Panc1 (cell line): Measurements from ENCODE around the gene NT5DC1. TPM values are rescaled to one million over a fixed set of nuclear protein-coding genes. Genes with fewer than 3 reads are reported as not detected.

Experiments
- ATAC-seq: fragments of 200-7000 bp; cut with Tn5 transposase; 2 replicates; pipeline ENCODE4 v1.9.1; 2020; ENCODE audit warnings: mild to moderate bottlenecking, moderate library complexity
- BruUV-seq: library from RNA; stranded (reverse); fragments of 400-500 nt; replicated peaks from 2 replicates; lab custom pipeline; 2021; lab: Mats Ljungman, UMichigan
- CTCF ChIA-PET: fragments of 300-600 bp; sonication (Branson Sonifier 250); formaldehyde crosslinking; loops from one replicate; lab custom pipeline; 2022; ENCODE audit warnings: antibody characterized with exemption; lab: Charles Lee
- POLR2A ChIA-PET: fragments of 300-600 bp; sonication (Branson Sonifier 250); formaldehyde crosslinking; loops from one replicate; lab custom pipeline; 2022; ENCODE audit warnings: antibody characterized with exemption; lab: Charles Lee
- DNase-seq: peaks from one replicate; pipeline ENCODE4 v3.0.0-alpha.2; 2010; ENCODE audit warnings: low read depth, low spot score
- H3K27ac ChIP-seq: 2 replicates; pipeline ENCODE4 v1.5.1; 2011; ENCODE audit warnings: mild to moderate bottlenecking, low read length, inconsistent platforms
- H3K27me3 ChIP-seq: fragments of 200-500 bp; sonication (Bioruptor generic); 2 replicates; pipeline ENCODE4 v1.6.0; 2014; ENCODE audit warnings: low read length, inconsistent platforms; ENCODE audit not compliant: control insufficient read depth, insufficient read depth
- H3K36me3 ChIP-seq: fragments of 200-500 bp; sonication (Bioruptor generic); 2 replicates; pipeline ENCODE4 v1.5.1; 2014; ENCODE audit warnings: inconsistent platforms, mild to moderate bottlenecking, low read length, moderate library complexity; ENCODE audit not compliant: control insufficient read depth, insufficient read depth
- H3K4me1 ChIP-seq: 2 replicates; pipeline ENCODE4 v1.5.1; 2011; ENCODE audit warnings: inconsistent platforms, mild to moderate bottlenecking, low read length, moderate library complexity; ENCODE audit not compliant: control insufficient read depth, insufficient read depth
- H3K4me3 ChIP-seq, 2 experiments: 2 replicates each; pipeline ENCODE4 v1.5.1; 2011 to 2012; ENCODE audit warnings: low read depth in 2 of 2, low read length in 2 of 2, mild to moderate bottlenecking in 2 of 2, inconsistent platforms in 1 of 2, moderate library complexity in 1 of 2
- H3K9me3 ChIP-seq: fragments of 200-500 bp; sonication (Bioruptor generic); 2 replicates; pipeline ENCODE4 v1.5.1; 2014; ENCODE audit warnings: low read depth, mild to moderate bottlenecking, inconsistent platforms, low read length, moderate library complexity; ENCODE audit not compliant: control insufficient read depth, insufficient read depth
- POLR2AphosphoS5 ChIP-seq: IDR thresholded peaks from 2 replicates; pipeline ENCODE4 v1.6.1; 2012; ENCODE audit warnings: mild to moderate bottlenecking, low read depth, low read length, moderate library complexity
- SIN3A ChIP-seq: IDR thresholded peaks from 2 replicates; pipeline ENCODE4 v1.6.1; 2012; ENCODE audit warnings: low read depth, mild to moderate bottlenecking, low read length, moderate library complexity, borderline replicate concordance; ENCODE audit not compliant: insufficient read depth
- TCF7L2 ChIP-seq: IDR thresholded peaks from 2 replicates; pipeline ENCODE4 v1.6.1; 2011; ENCODE audit warnings: mild to moderate bottlenecking, low read depth, low read length, inconsistent platforms
- in situ Hi-C: cut with HindIII; loops from 2 replicates; pipeline ENCODE4 v1.10.0; 2016; ENCODE audit warnings: low sequenced_read_pairs, low pct_unique_long_range_greater_than_20kb
- intact Hi-C: fragments of 100-400 bp; cut with micrococcal nuclease; formaldehyde crosslinking; loops from one replicate; pipeline ENCODE4 v1.10.0; 2022; ENCODE audit not compliant: unreplicated experiment
- total RNA-seq: library from RNA; stranded (reverse); gene quantifications from one replicate; pipeline ENCODE4 v1.2.1, GENCODE V29; 2021; ENCODE audit not compliant: unreplicated experiment
- TF ChIP-seq, protein P1 (sequence below): fragments of 450-650 bp; IDR thresholded peaks from 2 replicates; pipeline ENCODE4 v1.5.1; 2017; ENCODE audit warnings: mild to moderate bottlenecking
- TF ChIP-seq, protein P2 (sequence below), 2 experiments: IDR thresholded peaks; 2 replicates each; pipeline ENCODE4 v1.6.1; 2011 to 2012; ENCODE audit warnings: low read depth in 2 of 2, control low read depth in 1 of 2, low read length in 1 of 2, mild to moderate bottlenecking in 1 of 2, moderate library complexity in 1 of 2; ENCODE audit not compliant: insufficient read depth in 1 of 2

Gene NT5DC1
- total RNA-seq, 1 experiment from 2014 or later, result 79.1 TPM

DNA sequence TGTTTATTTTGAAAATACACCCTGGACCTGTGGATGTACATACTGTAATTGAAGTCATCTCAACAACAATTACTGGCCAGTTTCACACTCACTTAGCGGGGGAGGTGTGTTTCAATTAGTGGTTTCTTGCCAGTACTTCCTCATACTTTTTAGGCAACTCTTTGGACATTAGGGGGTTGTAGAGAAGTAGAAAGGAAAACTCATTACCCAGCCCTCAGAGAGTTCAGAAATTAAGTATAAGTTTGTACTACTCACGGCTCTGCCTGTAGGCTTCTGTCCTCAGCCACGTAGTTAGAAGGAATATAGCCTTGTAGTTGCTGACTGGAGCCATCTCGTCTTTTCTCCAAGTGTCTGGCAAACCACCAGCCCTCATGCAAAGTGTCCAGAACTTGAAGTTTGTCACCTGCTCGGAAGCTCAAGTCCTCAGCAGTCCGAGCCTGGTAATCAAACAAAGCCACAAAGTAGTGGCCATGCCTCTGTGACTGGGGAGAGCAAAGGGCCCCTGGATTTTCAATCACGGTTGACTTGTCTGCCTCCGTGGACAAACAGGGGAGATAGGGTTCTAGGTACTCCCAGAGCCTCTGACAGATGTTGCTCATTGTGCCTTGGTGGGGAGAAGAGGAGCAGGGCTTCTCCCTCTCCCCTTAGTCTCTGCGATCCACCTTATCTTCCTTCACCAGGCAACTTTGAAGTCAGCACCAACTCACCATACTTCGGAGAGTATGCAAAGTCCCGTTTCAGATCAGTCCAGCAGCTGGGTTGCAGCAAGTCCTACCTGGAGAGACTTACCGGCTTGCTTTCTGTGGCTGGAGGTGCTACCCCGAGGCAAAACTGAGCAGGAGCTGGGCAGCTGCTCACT lies 40.7 kb upstream of the NT5DC1 start:
- peak; percentile 73 for ATAC-seq
- TSS peak; percentile 52 for BruUV-seq
- peak overlapping the region; percentile 49 for H3K27ac ChIP-seq
- ChIA-PET CTCF (interaction anchor here (1.0 to 1.4 kb wide), 3 partner anchors 40 to 49 kb away, joined by 3 to 6 read pairs (median 5); partner anchors contain the start of gene NT5DC1), POLR2A (interaction anchor here (1.1 kb wide), 1 partner anchor 40 kb away, joined by 4 read pairs; the partner anchor contains the start of gene NT5DC1)
- no peaks in the 10 kb centered on the region for H3K36me3 ChIP-seq
- peak overlapping the region; percentile 24 to 71 for H3K4me3 ChIP-seq
- no peak for DNase-seq
- peaks cover 3% of the 10 kb centered on the region; the same call in 1 of the 2 replicates for H3K27me3 ChIP-seq
- TF ChIP-seq, protein P1, sequence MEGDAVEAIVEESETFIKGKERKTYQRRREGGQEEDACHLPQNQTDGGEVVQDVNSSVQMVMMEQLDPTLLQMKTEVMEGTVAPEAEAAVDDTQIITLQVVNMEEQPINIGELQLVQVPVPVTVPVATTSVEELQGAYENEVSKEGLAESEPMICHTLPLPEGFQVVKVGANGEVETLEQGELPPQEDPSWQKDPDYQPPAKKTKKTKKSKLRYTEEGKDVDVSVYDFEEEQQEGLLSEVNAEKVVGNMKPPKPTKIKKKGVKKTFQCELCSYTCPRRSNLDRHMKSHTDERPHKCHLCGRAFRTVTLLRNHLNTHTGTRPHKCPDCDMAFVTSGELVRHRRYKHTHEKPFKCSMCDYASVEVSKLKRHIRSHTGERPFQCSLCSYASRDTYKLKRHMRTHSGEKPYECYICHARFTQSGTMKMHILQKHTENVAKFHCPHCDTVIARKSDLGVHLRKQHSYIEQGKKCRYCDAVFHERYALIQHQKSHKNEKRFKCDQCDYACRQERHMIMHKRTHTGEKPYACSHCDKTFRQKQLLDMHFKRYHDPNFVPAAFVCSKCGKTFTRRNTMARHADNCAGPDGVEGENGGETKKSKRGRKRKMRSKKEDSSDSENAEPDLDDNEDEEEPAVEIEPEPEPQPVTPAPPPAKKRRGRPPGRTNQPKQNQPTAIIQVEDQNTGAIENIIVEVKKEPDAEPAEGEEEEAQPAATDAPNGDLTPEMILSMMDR, result no peak
- no peak for TF ChIP-seq SIN3A
- in situ Hi-C loops (no loop called here), intact Hi-C loops (no loop called here)
- H3K9me3 ChIP-seq, result no peaks in the 10 kb centered on the region
- H3K4me1 ChIP-seq, result peaks cover 5% of the 10 kb centered on the region; the same call in 1 of the 2 replicates

DNA sequence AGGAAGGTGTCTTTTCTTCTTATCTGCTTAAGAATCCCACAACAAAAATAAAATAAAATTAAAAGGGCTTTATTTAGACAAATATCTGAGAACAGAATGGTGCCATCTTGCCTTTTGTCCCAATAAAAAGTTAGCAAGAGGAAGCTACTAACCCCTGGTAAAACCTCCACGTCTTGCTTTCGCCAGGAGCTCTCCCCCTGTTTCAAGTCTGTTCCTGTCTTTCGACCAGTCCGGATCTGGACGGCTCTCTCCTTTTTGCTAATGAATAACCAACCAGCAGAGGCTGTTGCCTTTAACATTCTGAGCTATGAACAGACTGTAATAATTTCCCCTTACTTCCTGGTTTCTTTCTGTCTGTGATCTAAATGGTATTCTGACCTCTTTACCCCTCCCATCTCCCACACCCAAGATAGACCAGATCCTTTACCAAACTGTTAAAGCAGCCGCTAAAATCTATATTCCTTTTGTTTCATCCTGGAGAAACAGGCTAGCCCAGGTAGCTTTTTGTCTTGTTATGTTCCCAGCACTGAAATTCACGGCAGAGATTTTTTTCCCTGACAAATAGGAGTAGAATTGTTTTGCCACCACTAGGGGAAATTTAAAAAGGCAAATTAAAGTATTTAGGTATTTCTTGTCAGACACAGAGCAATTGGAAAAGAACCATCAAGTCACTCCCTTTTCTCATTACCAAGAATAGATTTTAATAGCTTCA lies 39.9 kb upstream of the NT5DC1 start, which contains the start of gene FRK:
Gene FRK (minus strand): TSS at position 320 of the 712 bp plus-strand sequence. CDS start 580 bp downstream, outside the sequence.
- peak; percentile 79 for ATAC-seq
- peaks cover 3% of the 10 kb centered on the region; the same call in 1 of the 2 replicates for H3K27me3 ChIP-seq
- intact Hi-C loops, result no loop called here
- peaks cover 5% of the 10 kb centered on the region; the same call in 1 of the 2 replicates for H3K4me1 ChIP-seq
- H3K9me3 ChIP-seq, result no peaks in the 10 kb centered on the region
- BruUV-seq, result no TSS peak
- in situ Hi-C loops, result no loop called here
- ChIA-PET CTCF (interaction anchor here (0.7 to 1.4 kb wide), 5 partner anchors 36 to 50 kb away, joined by 3 to 7 read pairs (median 5); partner anchors contain the start of gene NT5DC1), POLR2A (interaction anchor here (0.7 to 1.1 kb wide), 2 partner anchors 16 to 40 kb away, joined by 3 to 4 read pairs; partner anchors contain the start of gene NT5DC1)
- DNase-seq, result no peak
- H3K36me3 ChIP-seq, result no peaks in the 10 kb centered on the region
- H3K27ac ChIP-seq, result peak within 1 kb of the TSS; percentile 49
- TF ChIP-seq, protein P1, result peak; percentile 37; the same call in 1 of the 2 replicates
- TF ChIP-seq SIN3A (no peak), TCF7L2 (no peak)
- peak within 1 kb of the TSS; percentile 24 to 71 for H3K4me3 ChIP-seq

DNA sequence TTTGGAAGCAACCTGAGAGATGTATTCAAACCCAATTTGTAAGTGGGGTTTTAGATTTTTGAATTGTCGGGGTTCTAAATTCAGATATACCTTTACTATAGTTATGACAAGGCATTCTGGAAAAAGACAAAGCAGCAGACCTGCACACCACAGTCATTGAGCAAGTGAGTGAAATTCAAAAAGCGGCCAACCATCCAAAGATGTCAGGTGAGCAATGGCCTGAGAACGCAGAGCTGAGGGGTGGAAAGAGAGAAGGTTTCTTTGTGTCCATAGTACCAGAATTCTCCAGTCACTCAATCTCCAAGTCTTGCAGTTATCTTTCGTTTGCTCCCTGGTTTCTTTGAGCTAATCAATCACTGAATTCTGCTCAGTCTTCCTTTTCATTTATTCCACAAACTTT lies 38.2 kb upstream of the NT5DC1 start:
- H3K27me3 ChIP-seq, result peaks cover 3% of the 10 kb centered on the region; the same call in 1 of the 2 replicates
- POLR2A ChIA-PET, result no interaction called here
- H3K4me3 ChIP-seq, result no peak overlapping the region
- no peak for ATAC-seq
- H3K4me1 ChIP-seq, result peaks cover 5% of the 10 kb centered on the region; the same call in 1 of the 2 replicates
- intact Hi-C loops, result no loop called here
- in situ Hi-C loops, result no loop called here
- H3K27ac ChIP-seq, result no peak overlapping the region
- CTCF ChIA-PET, result interaction anchor here (0.7 kb wide), 1 partner anchor 44 kb away, joined by 3 read pairs; no protein-coding TSS in a partner anchor
- H3K36me3 ChIP-seq, result no peaks in the 10 kb centered on the region
- DNase-seq, result no peak
- TF ChIP-seq SIN3A (no peak), TCF7L2 (no peak), POLR2AphosphoS5 (no peak)
- TF ChIP-seq, protein P1, result no peak
- TF ChIP-seq, protein P2, sequence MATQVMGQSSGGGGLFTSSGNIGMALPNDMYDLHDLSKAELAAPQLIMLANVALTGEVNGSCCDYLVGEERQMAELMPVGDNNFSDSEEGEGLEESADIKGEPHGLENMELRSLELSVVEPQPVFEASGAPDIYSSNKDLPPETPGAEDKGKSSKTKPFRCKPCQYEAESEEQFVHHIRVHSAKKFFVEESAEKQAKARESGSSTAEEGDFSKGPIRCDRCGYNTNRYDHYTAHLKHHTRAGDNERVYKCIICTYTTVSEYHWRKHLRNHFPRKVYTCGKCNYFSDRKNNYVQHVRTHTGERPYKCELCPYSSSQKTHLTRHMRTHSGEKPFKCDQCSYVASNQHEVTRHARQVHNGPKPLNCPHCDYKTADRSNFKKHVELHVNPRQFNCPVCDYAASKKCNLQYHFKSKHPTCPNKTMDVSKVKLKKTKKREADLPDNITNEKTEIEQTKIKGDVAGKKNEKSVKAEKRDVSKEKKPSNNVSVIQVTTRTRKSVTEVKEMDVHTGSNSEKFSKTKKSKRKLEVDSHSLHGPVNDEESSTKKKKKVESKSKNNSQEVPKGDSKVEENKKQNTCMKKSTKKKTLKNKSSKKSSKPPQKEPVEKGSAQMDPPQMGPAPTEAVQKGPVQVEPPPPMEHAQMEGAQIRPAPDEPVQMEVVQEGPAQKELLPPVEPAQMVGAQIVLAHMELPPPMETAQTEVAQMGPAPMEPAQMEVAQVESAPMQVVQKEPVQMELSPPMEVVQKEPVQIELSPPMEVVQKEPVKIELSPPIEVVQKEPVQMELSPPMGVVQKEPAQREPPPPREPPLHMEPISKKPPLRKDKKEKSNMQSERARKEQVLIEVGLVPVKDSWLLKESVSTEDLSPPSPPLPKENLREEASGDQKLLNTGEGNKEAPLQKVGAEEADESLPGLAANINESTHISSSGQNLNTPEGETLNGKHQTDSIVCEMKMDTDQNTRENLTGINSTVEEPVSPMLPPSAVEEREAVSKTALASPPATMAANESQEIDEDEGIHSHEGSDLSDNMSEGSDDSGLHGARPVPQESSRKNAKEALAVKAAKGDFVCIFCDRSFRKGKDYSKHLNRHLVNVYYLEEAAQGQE (IDR thresholded peaks at IDR 0.05; ENCODE audit: insufficient read depth in 1 of 2, low read depth in 2 of 2, low read length in 1 of 2), result no peak
- H3K9me3 ChIP-seq, result no peaks in the 10 kb centered on the region
- no TSS peak for BruUV-seq
